ENCODE results near the gene ANK2.

DNA sequence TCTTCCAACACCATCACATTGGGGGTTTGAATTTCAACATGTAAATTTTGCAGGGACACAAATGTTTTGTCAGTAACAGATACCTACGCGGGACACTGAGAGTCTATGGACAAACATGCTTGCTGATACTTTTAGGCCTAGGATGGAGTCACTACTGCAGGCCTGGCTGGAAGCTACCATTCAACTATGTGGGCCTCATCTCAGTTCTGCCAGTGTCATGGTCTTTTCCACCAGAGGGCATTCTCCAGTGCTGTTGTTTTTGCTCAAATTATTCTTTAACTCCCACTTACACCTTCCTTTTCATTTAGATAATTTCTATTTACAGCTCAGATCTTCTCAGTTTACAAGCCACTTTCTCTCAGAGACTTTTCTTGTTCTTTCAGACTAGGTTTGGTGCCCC is 7.0 kb upstream of the ANK2 start:
- TF ChIP-seq, protein P1, sequence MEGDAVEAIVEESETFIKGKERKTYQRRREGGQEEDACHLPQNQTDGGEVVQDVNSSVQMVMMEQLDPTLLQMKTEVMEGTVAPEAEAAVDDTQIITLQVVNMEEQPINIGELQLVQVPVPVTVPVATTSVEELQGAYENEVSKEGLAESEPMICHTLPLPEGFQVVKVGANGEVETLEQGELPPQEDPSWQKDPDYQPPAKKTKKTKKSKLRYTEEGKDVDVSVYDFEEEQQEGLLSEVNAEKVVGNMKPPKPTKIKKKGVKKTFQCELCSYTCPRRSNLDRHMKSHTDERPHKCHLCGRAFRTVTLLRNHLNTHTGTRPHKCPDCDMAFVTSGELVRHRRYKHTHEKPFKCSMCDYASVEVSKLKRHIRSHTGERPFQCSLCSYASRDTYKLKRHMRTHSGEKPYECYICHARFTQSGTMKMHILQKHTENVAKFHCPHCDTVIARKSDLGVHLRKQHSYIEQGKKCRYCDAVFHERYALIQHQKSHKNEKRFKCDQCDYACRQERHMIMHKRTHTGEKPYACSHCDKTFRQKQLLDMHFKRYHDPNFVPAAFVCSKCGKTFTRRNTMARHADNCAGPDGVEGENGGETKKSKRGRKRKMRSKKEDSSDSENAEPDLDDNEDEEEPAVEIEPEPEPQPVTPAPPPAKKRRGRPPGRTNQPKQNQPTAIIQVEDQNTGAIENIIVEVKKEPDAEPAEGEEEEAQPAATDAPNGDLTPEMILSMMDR (IDR thresholded peaks at IDR 0.05; ENCODE audit: insufficient read depth, low read length, poor library complexity, severe bottlenecking) = no peak
- TF ChIP-seq EZH2phosphoT487 (conservative IDR thresholded peaks at IDR 0.05; ENCODE audit: low read length) = no peak

Data from SU-DHL-6 (cell line).